ENCODE measurements around the gene PGAP6.

Gene PGAP6

DNA sequence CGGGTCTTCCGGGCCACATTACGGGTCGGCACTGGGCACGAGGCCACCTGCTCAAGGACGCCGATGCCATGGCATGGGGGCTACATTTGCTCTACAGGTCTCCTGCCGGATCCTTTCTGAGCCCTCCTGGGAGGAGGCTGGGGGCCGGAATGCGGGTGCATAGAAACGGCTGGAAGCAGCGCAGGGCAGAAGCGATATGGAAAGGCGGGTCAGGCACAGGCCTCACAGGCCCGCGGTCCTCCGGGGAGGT, 57.7 kb downstream of the PGAP6 start:
- DNase-seq: no peak

DNA sequence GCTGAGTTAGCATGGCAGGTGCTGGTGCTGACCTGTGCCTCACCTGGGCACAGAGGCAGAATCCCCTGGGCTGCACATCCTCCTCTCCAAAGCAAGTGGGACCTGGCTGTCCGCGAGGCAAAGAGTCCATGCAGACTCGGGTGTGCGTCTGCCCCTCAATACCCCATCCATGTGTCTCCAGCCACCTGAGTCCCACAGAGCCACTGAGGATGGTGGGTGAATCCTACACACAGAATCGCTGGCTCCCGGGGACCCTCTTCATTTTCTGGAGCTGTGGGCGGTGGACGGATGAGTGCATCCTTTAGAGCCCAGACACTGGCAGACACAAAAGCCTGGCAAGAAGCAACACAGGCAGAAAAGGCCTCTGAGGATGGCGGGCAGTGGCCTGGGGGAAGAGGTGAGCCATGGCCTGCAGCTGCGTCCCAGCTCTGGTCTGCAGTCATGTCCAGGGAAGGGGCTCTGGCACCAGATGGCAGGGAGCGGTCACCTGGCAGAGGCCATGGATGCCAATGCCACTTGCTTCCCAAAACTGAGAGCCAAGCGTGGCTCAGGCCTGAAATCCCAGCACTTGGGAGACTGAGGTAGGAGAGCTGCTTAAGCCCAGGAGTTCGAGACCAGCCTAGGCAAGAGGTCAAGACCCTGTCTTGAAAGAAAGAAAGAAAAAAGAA, 59.2 kb downstream of the PGAP6 start:
- DNase-seq: no peak

DNA sequence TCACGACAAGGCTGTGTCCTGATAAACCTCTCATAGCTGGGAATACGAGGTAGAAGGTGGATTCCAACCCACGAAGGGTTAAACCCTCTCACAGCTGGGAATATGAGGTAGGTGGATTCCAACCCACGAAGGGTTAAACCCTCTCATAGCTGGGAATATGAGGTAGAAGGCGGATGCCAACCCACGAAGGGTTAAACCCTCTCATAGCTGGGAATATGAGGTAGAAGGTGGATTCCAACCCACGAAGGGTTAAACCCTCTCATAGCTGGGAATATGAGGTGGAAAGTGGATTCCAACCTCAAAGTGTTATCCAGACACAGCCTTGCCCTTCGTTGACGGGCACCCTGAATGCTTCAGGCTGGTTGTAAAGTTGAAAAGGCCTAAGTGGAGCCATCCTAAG, 60.2 kb downstream of the PGAP6 start:
- DNase-seq: no peak

Data from inflammatory macrophage treated with lipopolysaccharide for 1 hour (primary cell).